Stomach (tissue), 9 donors: ENCODE data around the gene FAM120B. TPM values are rescaled to one million over a fixed set of nuclear protein-coding genes. Genes with fewer than 3 reads are reported as not detected.

Source experiments
- DNase-seq, 2 donors: peaks; one replicate each; pipeline versions ENCODE4 v3.0.0 to v3.0.0-alpha.2; 2013 to 2019
- H3K27ac ChIP-seq, 5 donors: fragments of 200-600 bp in 4 of 5; sonication (generic) in 4 of 5; one replicate each; pipeline ENCODE4 v1.5.1; 2013 to 2019; ENCODE audit warnings: mild to moderate bottlenecking in 1 of 5, moderate library complexity in 1 of 5
- H3K27me3 ChIP-seq, 3 donors: fragments of 200-600 bp; sonication (generic); one replicate each; pipeline ENCODE4 v1.5.1; 2017 to 2019; ENCODE audit warnings: mixed run types in 1 of 3
- H3K36me3 ChIP-seq, 4 donors: fragments of 200-600 bp; sonication (generic); 1 replicate in 3 of 4; 2 replicates in 1 of 4; pipeline ENCODE4 v1.5.1; 2016 to 2019
- H3K4me1 ChIP-seq, 4 donors: fragments of 200-600 bp; sonication (generic); one replicate each; pipeline ENCODE4 v1.5.1; 2016 to 2019
- H3K4me3 ChIP-seq, 4 donors: fragments of 200-600 bp; sonication (generic) in 3 of 4; one replicate each; pipeline ENCODE4 v1.5.1; 2016 to 2019; ENCODE audit warnings: mild to moderate bottlenecking in 1 of 4
- H3K9me3 ChIP-seq, 4 donors: fragments of 200-600 bp; sonication (generic); one replicate each; pipeline ENCODE4 v1.5.1; 2016 to 2019
- EP300 ChIP-seq: sonication (generic); formaldehyde crosslinking; IDR thresholded peaks from one replicate; pipeline ENCODE4 v1.6.1; 2017; ENCODE audit warnings: antibody characterized with exemption
- POLR2A ChIP-seq, 4 donors: fragments of 450-650 bp; IDR thresholded peaks; one replicate each; pipeline ENCODE4 v1.6.1; 2016; ENCODE audit warnings: antibody characterized with exemption in 4 of 4, control low read depth in 2 of 4, mild to moderate bottlenecking in 1 of 4, moderate library complexity in 1 of 4
- POLR2AphosphoS5 ChIP-seq, 3 donors: sonication (generic); formaldehyde crosslinking; IDR thresholded peaks; one replicate each; pipeline ENCODE4 v1.6.1; 2016; ENCODE audit warnings: antibody characterized with exemption in 3 of 3
- WGBS, 5 donors: extraction: QIAGEN DNeasy Blood & Tissue Kit in 3 of 5; methylation state at CpG; one replicate each; pipeline versions ENCODE4 v1.1.5 to v1.1.7; 2013 to 2018; 5-methylcytosine and 5-hydroxymethylcytosine counted together
- intact Hi-C: fragments of 100-400 bp; cut with DNase I; formaldehyde crosslinking; loops from one replicate; pipeline ENCODE4 v1.15.1; 2023; ENCODE audit warnings: low total_unique reads
- polyA plus RNA-seq, 3 donors: library from polyadenylated mRNA; stranded (reverse); fragments of 200-250 nt; gene quantifications; one replicate each; pipeline ENCODE4 v1.2.3, GENCODE V29; 2013
- total RNA-seq, 5 donors: library from RNA; depleted of rRNA; stranded (reverse); fragments of >200 nt; gene quantifications; one replicate each; pipeline versions ENCODE4 v1.1.0 to v1.2.3, GENCODE V29; 2014 to 2016
- TF ChIP-seq, protein P1 (sequence below), 7 experiments: fragments of 450-650 bp in 4 of 7; fragments of 200-600 bp in 3 of 7; sonication (generic) in 3 of 7; IDR thresholded peaks; one replicate each; pipeline ENCODE4 v1.5.1; 2016 to 2019; ENCODE audit warnings: antibody characterized with exemption in 7 of 7, control low read depth in 2 of 7, mild to moderate bottlenecking in 1 of 7
- donor health status: healthy with polysubstance abuse.
- donor health status: Bipolar disorder and iron deficiency.
- donor health status: healthy.

Gene FAM120B
- total and polyA plus RNA-seq, 8 donors = 6.4 to 66.5 (median 27.3) TPM

DNA sequence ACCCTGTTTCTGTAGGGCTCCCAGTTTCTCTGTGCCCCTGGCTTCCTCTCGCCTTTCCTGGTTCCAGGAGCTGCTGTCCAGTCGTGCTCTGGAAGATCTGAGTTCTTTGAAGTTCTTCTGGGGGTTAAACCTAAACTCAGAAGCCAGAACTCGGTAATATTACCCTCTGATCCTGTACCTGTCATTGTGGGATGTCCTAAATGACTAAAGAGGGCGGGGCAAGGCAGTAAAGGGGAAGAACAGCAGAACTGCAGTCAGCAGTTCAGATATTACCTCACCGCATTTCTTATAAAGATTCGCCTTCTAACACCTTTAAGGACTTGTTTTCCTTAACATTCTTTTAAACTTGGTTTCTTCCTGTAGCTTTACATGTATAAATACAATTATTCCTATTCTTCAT lies 63.9 kb downstream of the FAM120B start:
- Histone ChIP-seq H3K27ac (no peak overlapping the region), H3K27me3 (no peaks in the 10 kb centered on the region), H3K4me3 (no peak overlapping the region), H3K4me1 (peaks cover 0 to 28% (median 4%) of the 10 kb centered on the region in 4 donors), H3K9me3 (no peaks in the 10 kb centered on the region), H3K36me3 (peaks cover 0 to 66% (median 43%) of the 10 kb centered on the region in 4 donors)
- TF ChIP-seq, protein P1, sequence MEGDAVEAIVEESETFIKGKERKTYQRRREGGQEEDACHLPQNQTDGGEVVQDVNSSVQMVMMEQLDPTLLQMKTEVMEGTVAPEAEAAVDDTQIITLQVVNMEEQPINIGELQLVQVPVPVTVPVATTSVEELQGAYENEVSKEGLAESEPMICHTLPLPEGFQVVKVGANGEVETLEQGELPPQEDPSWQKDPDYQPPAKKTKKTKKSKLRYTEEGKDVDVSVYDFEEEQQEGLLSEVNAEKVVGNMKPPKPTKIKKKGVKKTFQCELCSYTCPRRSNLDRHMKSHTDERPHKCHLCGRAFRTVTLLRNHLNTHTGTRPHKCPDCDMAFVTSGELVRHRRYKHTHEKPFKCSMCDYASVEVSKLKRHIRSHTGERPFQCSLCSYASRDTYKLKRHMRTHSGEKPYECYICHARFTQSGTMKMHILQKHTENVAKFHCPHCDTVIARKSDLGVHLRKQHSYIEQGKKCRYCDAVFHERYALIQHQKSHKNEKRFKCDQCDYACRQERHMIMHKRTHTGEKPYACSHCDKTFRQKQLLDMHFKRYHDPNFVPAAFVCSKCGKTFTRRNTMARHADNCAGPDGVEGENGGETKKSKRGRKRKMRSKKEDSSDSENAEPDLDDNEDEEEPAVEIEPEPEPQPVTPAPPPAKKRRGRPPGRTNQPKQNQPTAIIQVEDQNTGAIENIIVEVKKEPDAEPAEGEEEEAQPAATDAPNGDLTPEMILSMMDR (IDR thresholded peaks at IDR 0.05) = no peak
- TF ChIP-seq POLR2A (IDR thresholded peaks at IDR 0.05) (no peak), EP300 (no peak), POLR2AphosphoS5 (IDR thresholded peaks at IDR 0.05) (no peak)
- intact Hi-C loops = no loop called here
- no peak for DNase-seq
- WGBS, 5 donors = 69 to 86% (median 84%) methylated on average over 6 of the region's 6 CpGs

DNA sequence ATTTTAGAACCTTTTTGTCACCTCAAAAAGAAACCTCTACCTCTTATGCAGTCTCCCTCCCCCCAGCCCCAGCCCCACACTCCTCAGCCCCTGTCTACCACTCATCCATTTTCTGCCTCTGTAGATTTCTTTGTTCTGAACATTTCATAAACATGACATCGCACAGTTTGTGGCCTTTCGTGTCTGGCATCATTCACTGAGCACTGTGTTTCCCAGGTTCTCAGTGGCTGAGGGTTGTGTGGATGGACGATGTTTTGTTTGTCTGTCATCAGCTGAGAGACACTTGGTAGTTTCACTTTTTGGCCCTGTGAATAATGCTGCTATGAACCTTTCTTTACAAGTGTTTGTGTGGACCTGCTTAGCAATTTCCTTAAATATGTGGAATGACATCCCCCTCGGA lies 64.5 kb downstream of the FAM120B start:
- H3K27me3 ChIP-seq = no peaks in the 10 kb centered on the region
- H3K4me1 ChIP-seq = peaks cover 0 to 24% (median 3%) of the 10 kb centered on the region in 4 donors
- H3K36me3 ChIP-seq = peaks cover 0 to 66% (median 44%) of the 10 kb centered on the region in 4 donors
- DNase-seq = no peak
- intact Hi-C loops = no loop called here
- H3K4me3 ChIP-seq = no peak overlapping the region
- H3K27ac ChIP-seq = no peak overlapping the region
- TF ChIP-seq, protein P1 (IDR thresholded peaks at IDR 0.05) = no peak
- no peak for TF ChIP-seq POLR2AphosphoS5 (IDR thresholded peaks at IDR 0.05)
- no peak for TF ChIP-seq EP300
- TF ChIP-seq POLR2A (IDR thresholded peaks at IDR 0.05) = no peak
- no peaks in the 10 kb centered on the region for H3K9me3 ChIP-seq
- WGBS, 5 donors = 73 to 90% (median 86%) methylated on average over 4 of the region's 4 CpGs

DNA sequence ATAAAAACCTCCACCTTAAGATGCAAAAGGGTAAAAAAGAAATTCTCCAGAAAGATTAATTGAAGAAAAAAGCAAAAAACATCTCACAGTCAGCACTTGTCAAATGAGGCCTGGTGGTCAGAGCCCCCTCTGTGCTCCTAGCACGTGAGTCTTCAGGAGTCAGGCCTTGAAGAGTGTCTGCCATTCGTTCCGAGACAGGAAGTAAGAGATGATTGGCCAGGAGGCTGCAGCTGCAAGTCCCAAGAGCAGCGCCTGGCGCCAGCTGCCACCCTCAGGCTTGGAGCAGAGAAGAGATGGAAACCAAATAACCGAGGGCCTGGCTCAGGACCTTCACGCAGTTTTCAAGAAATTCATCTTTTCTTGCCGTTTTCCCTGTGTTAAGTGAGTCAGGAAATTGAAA lies 65.0 kb downstream of the FAM120B start:
- intact Hi-C loops = no loop called here
- H3K4me3 ChIP-seq = no peak overlapping the region
- H3K27ac ChIP-seq = no peak overlapping the region
- 63 to 86% (median 78%) methylated on average over 8 of the region's 8 CpGs for WGBS, 5 donors
- H3K9me3 ChIP-seq = no peaks in the 10 kb centered on the region
- peaks cover 0 to 19% (median 3%) of the 10 kb centered on the region in 4 donors for H3K4me1 ChIP-seq
- DNase-seq = peak in 1 of 2 donors; percentile 60
- TF ChIP-seq POLR2AphosphoS5 (IDR thresholded peaks at IDR 0.05) (no peak), POLR2A (IDR thresholded peaks at IDR 0.05) (no peak), EP300 (no peak)
- TF ChIP-seq, protein P1 (IDR thresholded peaks at IDR 0.05) = no peak
- peaks cover 0 to 71% (median 47%) of the 10 kb centered on the region in 4 donors for H3K36me3 ChIP-seq
- no peaks in the 10 kb centered on the region for H3K27me3 ChIP-seq

DNA sequence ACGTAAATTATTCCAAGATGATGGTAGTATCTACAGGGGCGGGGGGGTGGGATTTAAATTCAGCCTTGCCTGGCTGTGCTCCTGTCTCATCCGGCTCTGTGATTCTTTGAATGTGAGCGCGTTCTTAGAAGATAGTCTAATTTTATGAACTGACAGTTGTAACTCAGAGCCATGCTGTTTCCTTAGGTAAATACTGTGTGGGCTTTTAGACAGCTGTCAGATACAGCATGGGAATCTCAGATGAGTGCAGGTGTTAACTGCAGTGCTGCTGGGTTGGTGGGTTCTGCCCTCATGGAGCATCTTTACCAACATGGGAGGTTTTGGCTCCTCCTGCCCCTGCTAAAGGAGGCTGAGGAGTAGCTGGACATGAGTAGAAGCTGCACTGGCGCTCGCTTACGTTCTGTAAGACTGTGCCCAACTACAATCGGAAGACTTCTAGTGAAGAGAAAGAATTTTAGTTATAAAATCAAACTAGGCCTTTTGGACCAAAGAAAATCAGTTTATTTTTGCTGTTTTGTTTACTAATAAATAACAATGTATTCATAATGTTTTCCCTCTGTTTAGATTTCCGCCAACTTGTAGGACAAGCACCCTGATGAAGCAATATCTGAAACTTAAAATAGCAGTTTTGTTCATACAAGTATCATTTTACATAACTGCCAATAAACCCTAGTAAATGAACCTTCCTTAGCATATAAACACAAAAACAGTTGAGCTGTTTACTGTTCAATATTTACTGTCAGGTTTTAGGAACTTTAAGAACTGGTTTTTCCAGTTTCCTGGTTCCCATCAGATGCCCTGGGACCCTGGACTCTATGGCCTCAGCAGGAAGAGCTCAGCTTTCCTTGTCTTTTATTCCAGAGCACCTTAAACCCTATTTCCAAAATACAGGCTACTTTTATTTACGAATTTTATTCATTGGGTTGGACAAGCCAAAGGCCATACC lies 66.1 kb downstream of the FAM120B start:
- Histone ChIP-seq H3K4me1 (peaks cover 0 to 18% (median 3%) of the 10 kb centered on the region in 4 donors), H3K36me3 (peaks cover 0 to 69% (median 42%) of the 10 kb centered on the region in 4 donors), H3K9me3 (no peaks in the 10 kb centered on the region), H3K27me3 (no peaks in the 10 kb centered on the region), H3K27ac (no peak overlapping the region), H3K4me3 (no peak overlapping the region)
- intact Hi-C loops = no loop called here
- DNase-seq = no peak
- 91 to 95% (median 93%) methylated on average over 11 of the region's 11 CpGs for WGBS, 5 donors
- TF ChIP-seq EP300 = no peak
- TF ChIP-seq POLR2AphosphoS5 (IDR thresholded peaks at IDR 0.05) = no peak
- TF ChIP-seq POLR2A (IDR thresholded peaks at IDR 0.05) = no peak
- TF ChIP-seq, protein P1 (IDR thresholded peaks at IDR 0.05) = no peak
